ENCODE data around the gene ZC3H13.
"Not testable (repeated sequence)": the region's sequence is repeated elsewhere in the genome, so short reads cannot be mapped to it uniquely, and the experiment has no call there.

Gene ZC3H13

DNA sequence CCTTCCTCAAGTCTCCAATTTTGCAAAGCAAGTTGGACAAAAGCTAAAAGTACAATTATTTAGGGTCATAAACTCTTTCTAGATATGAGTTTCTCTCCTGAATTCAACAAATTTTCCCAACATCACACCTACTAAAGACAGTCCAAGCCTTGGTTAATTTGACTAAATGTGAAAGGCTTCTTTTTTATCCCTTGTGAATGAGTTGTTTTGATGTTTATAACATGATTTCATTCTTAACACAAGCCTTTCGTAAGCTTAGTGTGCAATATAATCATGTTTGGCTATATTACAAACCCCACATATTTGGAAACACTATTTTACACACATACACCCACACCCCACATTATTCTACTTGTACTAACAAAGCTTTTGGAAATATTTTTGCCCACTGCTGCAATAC, 57.3 kb downstream of the ZC3H13 start:
- Mint-ChIP-seq H3K4me3 (no peak overlapping the region), H3K4me1 (no peaks in the 10 kb centered on the region), H3K27me3 (ENCODE audit: low read depth) (no peaks in the 10 kb centered on the region), H3K36me3 (ENCODE audit: low read depth) (peaks cover 56% of the 10 kb centered on the region), H3K9me3 (no peaks in the 10 kb centered on the region), H3K27ac (no peak overlapping the region)
- TF ChIP-seq, protein P1, sequence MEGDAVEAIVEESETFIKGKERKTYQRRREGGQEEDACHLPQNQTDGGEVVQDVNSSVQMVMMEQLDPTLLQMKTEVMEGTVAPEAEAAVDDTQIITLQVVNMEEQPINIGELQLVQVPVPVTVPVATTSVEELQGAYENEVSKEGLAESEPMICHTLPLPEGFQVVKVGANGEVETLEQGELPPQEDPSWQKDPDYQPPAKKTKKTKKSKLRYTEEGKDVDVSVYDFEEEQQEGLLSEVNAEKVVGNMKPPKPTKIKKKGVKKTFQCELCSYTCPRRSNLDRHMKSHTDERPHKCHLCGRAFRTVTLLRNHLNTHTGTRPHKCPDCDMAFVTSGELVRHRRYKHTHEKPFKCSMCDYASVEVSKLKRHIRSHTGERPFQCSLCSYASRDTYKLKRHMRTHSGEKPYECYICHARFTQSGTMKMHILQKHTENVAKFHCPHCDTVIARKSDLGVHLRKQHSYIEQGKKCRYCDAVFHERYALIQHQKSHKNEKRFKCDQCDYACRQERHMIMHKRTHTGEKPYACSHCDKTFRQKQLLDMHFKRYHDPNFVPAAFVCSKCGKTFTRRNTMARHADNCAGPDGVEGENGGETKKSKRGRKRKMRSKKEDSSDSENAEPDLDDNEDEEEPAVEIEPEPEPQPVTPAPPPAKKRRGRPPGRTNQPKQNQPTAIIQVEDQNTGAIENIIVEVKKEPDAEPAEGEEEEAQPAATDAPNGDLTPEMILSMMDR (IDR thresholded peaks at IDR 0.05; ENCODE audit: unreplicated experiment in 3 of 3): no peak

DNA sequence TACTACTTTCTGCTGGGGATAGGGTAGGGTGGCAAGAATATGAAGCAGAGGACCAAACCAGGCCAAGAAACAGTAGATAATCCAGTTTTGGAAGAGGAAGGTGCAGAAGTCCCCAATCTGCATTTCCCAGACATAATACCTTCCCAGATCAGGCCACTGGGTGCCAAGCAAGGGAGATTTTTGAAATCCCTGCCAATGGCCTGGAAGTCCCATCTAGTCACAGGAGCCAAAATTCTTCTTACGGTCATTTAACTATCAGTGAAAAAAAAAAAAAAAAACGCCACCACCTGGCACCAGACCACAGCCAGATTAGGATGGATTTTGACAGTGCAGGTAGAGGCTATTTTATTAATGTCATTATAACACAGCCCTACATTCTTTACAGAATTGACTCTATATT, 57.8 kb downstream of the ZC3H13 start:
- no peak overlapping the region for H3K27ac Mint-ChIP-seq

DNA sequence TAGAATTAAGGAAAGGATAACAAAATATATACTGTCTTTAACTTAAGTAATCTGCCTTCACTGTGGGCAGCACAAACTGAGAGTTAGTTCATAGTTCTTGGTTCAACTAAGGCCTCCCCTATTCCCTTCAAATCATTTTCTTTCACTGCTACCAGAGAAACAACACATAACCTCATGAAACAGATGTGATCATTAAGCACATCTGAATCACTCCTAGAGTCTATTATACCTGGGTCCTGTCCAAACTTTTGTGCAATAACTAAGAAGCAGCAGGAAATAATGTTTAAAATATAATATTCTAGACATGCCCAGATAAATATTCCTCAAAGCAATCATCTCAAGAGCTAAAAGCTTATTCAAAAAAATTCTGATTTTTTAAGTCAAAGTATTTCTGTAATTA, 62.9 kb downstream of the ZC3H13 start:
- no peak overlapping the region for H3K4me3 Mint-ChIP-seq
- H3K4me1 Mint-ChIP-seq: no peaks in the 10 kb centered on the region
- no peaks in the 10 kb centered on the region for H3K9me3 Mint-ChIP-seq
- TF ChIP-seq, protein P1 (IDR thresholded peaks at IDR 0.05; ENCODE audit: unreplicated experiment in 3 of 3): no peak
- no peak overlapping the region for H3K27ac Mint-ChIP-seq
- H3K27me3 Mint-ChIP-seq (ENCODE audit: low read depth): no peaks in the 10 kb centered on the region
- peaks cover 64% of the 10 kb centered on the region for H3K36me3 Mint-ChIP-seq (ENCODE audit: low read depth)

More for the DNA sequence above, 57.8 kb downstream of the ZC3H13 start:
- Mint-ChIP-seq H3K36me3 (ENCODE audit: low read depth) (peaks cover 51% of the 10 kb centered on the region), H3K27me3 (ENCODE audit: low read depth) (no peaks in the 10 kb centered on the region), H3K4me3 (no peak overlapping the region), H3K4me1 (no peaks in the 10 kb centered on the region), H3K9me3 (no peaks in the 10 kb centered on the region)
- TF ChIP-seq, protein P1 (IDR thresholded peaks at IDR 0.05; ENCODE audit: unreplicated experiment in 3 of 3): no peak

GRCh38 chr13:45981127-45981526, 71.4 kb downstream of the ZC3H13 start:
- H3K36me3 Mint-ChIP-seq (ENCODE audit: low read depth): peaks cover 85% of the 10 kb centered on the region
- H3K4me1 Mint-ChIP-seq; H3K27me3 Mint-ChIP-seq (ENCODE audit: low read depth); H3K27ac Mint-ChIP-seq; H3K9me3 Mint-ChIP-seq; H3K4me3 Mint-ChIP-seq: not testable (repeated sequence)

GRCh38 chr13:45975337-45975736, 77.2 kb downstream of the ZC3H13 start:
- H3K4me1 Mint-ChIP-seq: no peaks in the 10 kb centered on the region
- H3K36me3 Mint-ChIP-seq (ENCODE audit: low read depth): peaks cover 83% of the 10 kb centered on the region
- H3K27ac Mint-ChIP-seq: no peak overlapping the region
- no peaks in the 10 kb centered on the region for H3K27me3 Mint-ChIP-seq (ENCODE audit: low read depth)
- H3K9me3 Mint-ChIP-seq: no peaks in the 10 kb centered on the region
- TF ChIP-seq, protein P1 (IDR thresholded peaks at IDR 0.05; ENCODE audit: unreplicated experiment in 3 of 3): no peak
- no peak overlapping the region for H3K4me3 Mint-ChIP-seq

DNA sequence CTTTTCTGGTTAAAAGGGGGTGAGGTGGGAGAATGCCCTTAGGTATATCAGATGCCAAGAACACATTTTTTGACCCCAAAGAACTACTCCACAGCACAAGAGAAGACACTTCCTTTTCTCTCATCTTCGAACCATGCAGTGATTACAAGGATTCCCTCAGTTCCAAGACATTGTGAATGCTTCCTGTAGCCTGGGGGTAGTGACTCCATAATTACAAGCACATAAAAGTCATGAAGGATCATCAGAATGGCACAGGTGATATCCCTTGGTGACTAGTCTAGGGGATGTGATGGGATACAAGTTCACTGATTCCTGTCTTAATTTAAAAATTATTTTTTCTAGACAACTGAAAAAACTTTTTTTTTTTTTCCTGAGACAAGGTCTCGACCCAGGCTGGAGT, 78.0 kb downstream of the ZC3H13 start:
- H3K4me3 Mint-ChIP-seq: no peak overlapping the region
- no peaks in the 10 kb centered on the region for H3K9me3 Mint-ChIP-seq
- H3K36me3 Mint-ChIP-seq (ENCODE audit: low read depth): peaks cover 85% of the 10 kb centered on the region
- H3K4me1 Mint-ChIP-seq: no peaks in the 10 kb centered on the region
- H3K27me3 Mint-ChIP-seq (ENCODE audit: low read depth): no peaks in the 10 kb centered on the region
- H3K27ac Mint-ChIP-seq: no peak overlapping the region
- TF ChIP-seq, protein P1 (IDR thresholded peaks at IDR 0.05; ENCODE audit: unreplicated experiment in 3 of 3): no peak
